HG03520 (cell line): Measurements from ENCODE around the gene KLK12.
"Not testable (repeated sequence)": the region's sequence is repeated elsewhere in the genome, so short reads cannot be mapped to it uniquely, and the experiment has no call there.

ENCODE experiments used
- ATAC-seq: cut with Tn5 transposase; IDR thresholded peaks from one replicate; pipeline ENCODE4 v1.9.1; 2021; ENCODE audit warnings: mild to moderate bottlenecking, moderate library complexity; ENCODE audit not compliant: unreplicated experiment

KLK12 gene

DNA sequence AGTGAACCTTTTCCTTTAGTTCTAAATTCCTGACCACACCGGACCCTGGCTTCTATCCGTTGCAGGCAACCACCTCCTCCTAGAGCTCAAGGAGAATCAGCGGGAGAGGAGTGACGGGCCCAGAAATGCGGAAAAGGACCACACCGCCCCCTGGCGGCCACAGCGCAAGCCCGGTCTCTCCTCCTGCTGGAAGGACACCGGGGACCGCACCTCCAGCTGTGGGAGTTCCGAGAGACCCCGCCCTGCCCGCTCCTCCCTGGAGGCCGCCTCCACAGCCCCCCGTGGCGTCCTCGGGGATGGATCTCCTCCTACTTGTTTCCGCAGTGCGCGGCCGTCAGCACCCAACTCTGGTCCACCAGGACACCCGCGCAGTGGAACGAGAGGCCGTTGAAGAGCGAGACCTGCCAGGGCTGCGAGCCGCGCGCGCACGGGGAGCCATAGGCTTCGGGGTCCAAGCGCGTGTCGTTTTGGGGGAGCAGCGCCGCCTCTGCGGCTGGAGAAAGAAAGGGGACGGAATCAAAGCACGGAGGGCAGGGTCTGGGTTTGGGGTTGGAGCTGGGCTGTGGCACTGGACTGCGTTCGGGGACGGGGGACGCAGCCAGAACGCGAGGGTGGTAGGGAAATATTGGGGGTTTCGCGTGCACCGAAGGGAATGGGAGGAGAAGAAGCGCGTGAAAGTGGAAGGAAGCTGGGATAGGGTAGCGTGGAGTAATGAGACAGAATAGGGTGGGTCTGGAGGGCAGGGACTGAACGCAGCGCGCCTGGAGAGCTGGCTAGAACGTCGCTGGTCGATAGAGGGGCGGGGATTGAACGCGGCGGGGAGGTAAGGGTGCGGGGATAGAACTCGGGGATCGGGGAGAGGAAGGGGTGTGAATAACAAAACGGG, 17.8 kb downstream of the KLK12 start:
- no peak for ATAC-seq

DNA sequence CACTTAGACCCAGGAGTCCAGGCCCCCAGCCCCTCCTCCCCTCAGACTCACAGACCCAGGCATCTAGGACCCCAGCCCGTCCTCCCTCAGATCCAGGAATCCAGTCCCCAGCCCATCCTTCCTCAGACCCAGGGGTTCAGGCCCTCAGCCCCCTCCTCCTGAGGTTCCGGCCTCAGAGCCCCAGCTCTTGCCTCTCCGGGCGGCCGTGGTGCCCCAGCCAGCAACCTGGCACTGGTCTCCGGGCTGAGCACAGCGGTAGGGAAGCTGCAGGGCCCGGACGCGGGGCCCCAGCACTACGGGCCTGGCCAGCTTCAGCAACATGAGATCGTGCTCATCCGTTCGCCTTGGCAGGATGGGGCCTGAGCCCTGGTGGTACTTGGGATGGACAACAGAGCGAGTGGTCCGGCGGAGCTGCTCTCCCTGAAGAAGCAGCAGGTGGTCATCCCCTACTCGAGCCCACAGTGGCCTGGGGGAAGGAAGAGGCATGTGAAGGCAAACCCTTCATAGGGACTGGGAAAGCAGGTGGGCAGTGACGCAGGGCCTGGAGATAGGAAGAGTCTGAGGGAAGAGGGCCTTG, 19.0 kb downstream of the KLK12 start:
- no peak for ATAC-seq

GRCh38 chr19:51014242-51014641, 20.6 kb downstream of the KLK12 start:
- no peak for ATAC-seq

DNA sequence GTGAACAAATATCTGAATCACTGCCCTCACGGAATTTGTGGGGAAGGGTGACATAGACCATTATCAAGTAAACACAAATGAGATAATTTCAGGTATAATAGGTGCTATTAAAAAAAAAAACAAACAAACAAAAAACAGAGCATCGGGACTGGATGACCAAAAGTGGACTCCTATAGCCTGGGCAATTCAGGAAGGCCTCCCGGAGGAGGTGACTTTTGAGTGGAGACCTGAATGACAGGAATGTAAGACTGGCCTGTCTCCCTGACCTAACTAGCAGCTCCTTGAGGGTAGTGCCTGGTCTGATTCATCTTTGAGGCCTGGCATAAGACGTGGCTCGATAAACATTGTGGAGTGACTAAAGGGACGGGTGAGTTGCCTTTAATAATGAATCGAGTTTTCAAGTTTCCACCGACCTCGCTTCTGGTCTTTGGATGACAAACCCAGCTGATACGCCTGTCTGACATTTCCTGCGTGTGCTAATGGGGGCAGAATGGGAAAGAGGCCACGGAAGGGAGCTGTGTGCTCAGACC, 22.1 kb downstream of the KLK12 start:
- no peak for ATAC-seq

GRCh38 chr19:51010066-51010795, 24.6 kb downstream of the KLK12 start:
- no peak for ATAC-seq

- ATAC-seq = no peak
Measured at GRCh38 chr19:51009061-51009891, 25.5 kb downstream of the KLK12 start.

DNA sequence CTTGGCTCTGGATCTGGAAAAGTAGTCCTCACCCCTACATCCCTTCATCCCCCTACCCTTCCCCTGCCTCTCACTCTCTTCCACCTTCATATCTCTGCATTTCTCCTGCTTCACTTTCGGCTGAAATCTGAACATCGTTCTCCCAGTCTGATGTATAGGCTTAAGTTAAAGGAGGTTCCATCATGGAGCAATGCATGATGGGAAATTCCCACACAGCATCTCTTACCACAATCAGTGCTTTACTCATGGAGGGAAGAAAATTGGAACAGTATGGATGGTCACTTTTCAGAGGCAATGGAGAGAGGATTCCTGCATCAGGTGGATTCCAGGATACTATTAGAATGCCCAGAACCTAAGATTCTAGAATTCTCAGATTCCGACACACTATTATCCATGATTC, 27.3 kb downstream of the KLK12 start:
- ATAC-seq = no peak

GRCh38 chr19:51006406-51006805, 28.4 kb downstream of the KLK12 start:
- ATAC-seq = no peak

GRCh38 chr19:51005248-51005647, 29.6 kb downstream of the KLK12 start:
- ATAC-seq = no peak

GRCh38 chr19:51003316-51003715, 31.5 kb downstream of the KLK12 start:
- ATAC-seq = no peak

DNA sequence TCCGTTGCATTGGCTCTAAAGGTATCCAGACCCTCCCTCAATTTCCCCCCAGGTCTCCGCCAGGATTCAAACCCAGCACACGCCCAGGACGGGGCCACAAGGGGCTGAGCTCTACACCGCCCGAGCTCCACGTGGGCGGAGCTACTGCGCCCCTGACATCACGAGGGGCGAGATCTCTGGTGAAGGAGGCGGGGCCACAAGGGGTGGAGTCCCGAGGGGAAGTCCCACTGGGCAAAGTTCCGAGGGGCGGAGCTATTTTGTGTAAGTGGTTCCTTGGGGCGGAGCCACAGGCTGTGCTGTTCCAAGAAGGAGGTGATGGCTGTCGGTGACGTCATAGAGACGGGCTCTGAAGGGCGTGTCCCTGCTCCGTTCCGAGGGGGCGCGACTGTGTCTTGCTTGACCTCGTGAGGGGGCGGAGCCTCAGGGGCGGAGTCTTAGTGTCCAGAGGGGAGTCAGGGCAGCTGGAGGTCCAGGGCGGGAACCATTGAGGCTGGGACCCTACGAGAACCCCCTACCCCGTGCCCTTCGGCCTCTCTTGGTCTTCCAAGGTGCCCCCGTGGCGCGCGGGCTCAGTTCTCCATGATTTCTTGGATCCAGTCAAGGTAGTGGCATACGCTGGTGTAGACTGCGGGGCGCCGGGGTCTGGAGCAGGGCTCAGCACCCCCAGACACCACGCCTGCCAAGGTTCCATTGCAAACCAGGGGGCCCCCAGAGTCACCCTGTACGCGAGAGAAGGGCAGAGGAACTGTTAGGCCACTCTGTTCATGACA, 32.1 kb downstream of the KLK12 start:
- no peak for ATAC-seq

GRCh38 chr19:51002089-51002532, 32.7 kb downstream of the KLK12 start:
- ATAC-seq = no peak

- no peak for ATAC-seq
Measured at GRCh38 chr19:51001515-51001914, 33.3 kb downstream of the KLK12 start, which contains the start of gene KLK8. KLK8 (minus strand) TSS chr19:51001604; CDS start chr19:51001167, 437 bp downstream.

- ATAC-seq = no peak
Measured at GRCh38 chr19:51000981-51001380, 33.8 kb downstream of the KLK12 start.

DNA sequence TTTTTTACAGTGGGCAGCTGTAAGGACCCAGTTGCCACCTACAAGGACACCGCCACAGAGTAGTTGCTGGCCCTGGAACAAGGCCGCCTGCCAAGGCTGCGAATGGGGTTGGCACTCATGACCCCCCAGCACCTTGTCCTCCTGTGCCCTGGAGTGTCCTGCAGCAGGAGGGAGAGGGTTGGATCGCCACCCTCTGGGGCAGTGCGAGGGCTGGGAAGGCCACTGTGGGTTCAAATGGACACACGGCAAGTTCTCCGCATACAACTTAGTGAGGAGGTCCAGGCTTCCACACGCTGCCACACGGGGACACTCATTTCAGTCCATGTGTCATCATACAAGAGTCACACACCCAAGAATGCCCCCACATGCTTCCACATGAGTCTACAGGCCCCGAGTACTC, 34.4 kb downstream of the KLK12 start:
- ATAC-seq = no peak

- ATAC-seq = no peak
Measured at GRCh38 chr19:50998686-50999085, 36.1 kb downstream of the KLK12 start.

DNA sequence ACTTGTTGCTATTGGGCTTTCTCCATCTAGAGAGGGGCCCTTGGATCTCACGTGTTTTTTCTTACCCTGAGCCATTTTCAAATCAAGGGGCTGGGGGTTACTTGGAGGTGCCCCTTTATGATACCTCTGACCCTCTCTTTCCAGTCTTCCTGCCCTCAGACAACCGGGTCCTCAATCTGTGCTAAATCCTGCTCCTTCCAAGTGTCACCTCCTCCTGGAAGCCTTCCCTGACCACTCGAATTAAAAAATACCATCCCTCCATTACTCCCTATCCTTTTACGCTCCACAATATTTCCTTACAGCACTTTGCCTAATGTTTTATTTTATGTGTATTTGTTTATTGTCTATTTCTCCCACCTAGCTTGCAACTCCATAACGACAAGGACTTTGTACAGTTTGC, 36.7 kb downstream of the KLK12 start:
- ATAC-seq = no peak

DNA sequence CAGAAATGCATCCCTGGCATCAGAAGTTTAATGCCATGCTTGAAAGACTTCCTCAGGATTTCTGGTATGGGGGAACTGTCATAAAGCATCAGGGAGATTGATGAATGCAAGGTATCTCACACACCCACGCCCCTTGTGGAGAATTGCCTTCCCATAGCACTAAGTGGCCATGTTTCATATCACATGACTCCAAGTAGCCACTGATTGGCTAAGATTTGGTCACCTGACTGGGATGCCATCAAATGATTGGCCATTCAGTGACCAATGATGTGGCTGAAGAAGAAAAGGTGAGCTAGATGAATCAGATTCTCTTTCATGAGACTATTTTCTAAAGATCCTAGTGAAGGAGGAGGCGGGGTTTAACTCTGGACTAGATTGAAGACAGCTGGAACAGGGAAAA, 40.7 kb downstream of the KLK12 start:
- no peak for ATAC-seq

DNA sequence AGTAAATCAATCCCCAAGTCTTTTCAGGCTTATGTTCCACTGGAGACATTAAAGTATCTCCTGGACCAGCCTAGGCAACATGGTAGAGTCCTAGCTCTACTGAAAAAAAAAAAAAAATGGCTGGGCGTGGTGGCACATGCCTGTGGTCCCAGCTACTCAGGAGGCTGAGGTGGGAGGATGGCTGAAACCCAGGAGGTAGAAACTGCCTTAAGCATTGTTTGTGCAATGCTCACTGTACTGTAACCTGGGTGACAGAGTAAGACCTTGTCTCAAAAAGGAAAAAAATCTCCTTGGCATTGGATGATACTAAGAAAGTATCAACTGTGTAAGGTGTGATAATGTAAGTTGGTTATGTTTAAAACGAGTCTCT, 42.2 kb downstream of the KLK12 start:
- ATAC-seq = no peak

DNA sequence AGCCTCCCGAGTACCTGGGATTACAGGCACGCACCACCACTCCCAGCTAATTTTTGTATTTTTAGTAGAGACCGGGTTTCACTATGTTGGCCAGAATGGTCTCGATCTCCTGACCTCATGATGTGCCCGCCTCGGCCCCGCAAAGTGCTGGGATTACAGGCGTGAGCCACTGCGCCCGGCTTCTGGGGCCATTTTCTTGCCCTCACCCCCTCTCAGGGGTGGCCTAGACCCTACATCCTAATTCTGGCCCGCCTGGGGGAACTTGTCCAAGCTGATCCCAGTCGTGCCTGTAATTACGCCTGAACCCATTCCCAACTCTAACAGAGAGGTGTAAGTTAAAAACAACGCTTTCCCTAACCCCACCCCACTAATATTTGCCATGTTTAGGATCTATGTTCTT, 50.4 kb downstream of the KLK12 start:
- ATAC-seq = not testable (repeated sequence)
